Stromal cell of bone marrow (primary cell): ENCODE data around the gene PLIN1.

Experiments
- DNase-seq: peaks from one replicate; pipeline ENCODE4 v3.0.0-alpha.2; 2012; ENCODE audit warnings: low read depth

PLIN1 gene

GRCh38 chr15:89628806-89629715 lies 50.1 kb downstream of the PLIN1 start:
- DNase-seq = no peak

- no peak for DNase-seq
Measured at GRCh38 chr15:89628301-89628700, 50.9 kb downstream of the PLIN1 start.

DNA sequence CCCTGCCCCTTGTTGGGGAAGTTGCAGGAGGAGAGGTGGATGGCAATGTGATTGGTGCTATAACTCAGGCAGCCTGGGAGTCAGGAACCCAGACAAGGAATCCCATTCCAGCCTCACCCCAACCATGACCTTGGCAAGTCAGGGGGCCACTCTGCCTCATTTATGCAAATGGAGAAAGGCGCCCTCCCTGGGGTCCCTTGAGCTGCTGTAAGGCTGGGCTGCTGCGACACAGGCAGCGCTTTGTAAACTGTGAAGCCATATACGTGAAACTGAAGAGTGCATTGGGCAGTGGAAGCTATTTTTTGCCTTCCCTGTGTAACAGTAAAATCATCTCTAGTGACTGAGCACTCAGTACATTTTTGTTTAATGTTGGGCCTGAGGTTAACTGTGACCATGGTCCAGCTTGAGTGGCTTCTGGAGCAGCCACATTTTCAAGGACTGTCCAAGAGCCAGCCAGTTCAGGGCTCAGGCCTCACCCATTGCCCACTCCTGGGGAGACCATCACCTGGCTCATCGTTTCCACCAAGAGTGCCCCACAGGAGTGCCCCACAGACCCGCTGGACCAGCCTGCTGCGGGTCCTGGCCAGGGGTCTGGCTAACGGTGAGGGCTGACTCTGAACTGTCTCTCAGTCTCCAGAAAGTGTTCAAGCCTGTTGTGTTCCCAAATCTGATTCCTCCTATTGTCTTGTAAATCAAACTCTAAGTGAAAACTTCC lies 51.8 kb downstream of the PLIN1 start:
- DNase-seq = no peak

DNA sequence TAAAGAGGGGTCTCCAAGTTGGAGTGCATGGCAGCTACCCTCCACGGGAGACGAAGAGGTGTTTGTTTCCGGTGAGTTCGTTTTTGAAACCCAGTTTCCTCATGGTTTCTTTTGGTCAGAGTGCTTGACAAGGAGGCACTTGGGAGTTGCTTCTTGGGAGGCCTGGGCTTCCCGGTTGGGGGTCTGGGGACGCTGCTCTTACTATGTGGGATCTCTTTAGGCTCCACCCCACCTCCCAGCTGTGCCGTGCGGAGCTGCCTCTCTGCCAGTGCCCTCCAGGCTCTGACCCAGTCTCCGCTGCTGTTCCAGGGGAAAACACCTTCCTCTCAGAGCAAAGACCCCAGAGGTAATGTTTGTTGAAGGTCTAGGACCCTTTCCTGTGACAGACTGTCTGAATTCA lies 53.5 kb downstream of the PLIN1 start:
- DNase-seq = no peak

- no peak for DNase-seq
Measured at GRCh38 chr15:89623165-89623564, 56.0 kb downstream of the PLIN1 start.

DNA sequence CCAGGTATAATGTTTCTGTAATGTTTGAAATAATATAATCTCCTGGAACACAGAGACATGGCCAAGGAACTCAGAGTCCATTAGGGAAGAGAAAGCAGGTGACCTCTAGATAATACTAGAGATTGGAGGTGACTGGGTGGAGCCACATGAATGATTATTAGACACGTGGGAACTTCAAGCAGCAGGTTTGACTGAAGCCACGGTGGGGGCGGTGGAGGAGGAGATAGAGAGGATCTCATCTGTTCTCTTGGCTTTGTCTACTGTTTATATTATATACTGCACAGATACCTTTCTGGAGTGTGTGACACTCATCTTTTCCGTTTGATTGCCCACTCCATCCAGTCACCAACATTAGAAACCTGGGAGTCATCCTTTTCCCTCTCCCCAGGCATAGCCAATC lies 57.6 kb downstream of the PLIN1 start:
- no peak for DNase-seq

DNA sequence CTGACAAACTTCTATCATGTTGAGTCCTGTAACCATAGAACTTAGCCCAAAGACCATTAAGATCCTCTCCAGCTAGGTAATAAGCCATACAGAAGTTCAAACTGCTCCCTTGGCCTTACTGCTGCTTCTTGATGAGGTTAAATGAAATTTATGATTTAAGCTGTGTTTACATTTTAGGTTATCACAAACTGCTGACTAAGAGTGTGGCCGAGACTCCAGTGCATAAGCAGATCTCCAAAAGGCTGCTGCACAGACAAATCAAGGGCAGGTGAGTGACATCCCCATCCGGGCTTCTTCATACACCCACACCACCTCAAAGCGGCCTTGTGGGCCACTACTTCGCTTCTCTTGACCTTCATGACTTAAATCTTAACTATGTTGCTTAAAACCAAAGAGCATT lies 62.9 kb downstream of the PLIN1 start:
- DNase-seq = no peak

GRCh38 chr15:89615135-89615534 lies 64.0 kb downstream of the PLIN1 start:
- no peak for DNase-seq
